Lower lobe of right lung (tissue), 2 donors: ENCODE results near the gene POPDC3. TPM values are rescaled to one million over a fixed set of nuclear protein-coding genes. Genes with fewer than 3 reads are reported as not detected.
"Not testable (repeated sequence)": the region's sequence is repeated elsewhere in the genome, so short reads cannot be mapped to it uniquely, and the experiment has no call there.

Experiments used
- ATAC-seq, 2 donors: fragments of 200-7000 bp; cut with Tn5 transposase; one replicate each; pipeline ENCODE4 v1.9.1; 2020 to 2022; ENCODE audit warnings: mild to moderate bottlenecking in 2 of 2, moderate library complexity in 2 of 2
- DNase-seq: peaks from one replicate; pipeline ENCODE4 v3.0.0-alpha.2; 2020
- H3K27ac ChIP-seq: fragments of 200-600 bp; one replicate; pipeline ENCODE4 v1.8.0; 2022
- H3K27me3 ChIP-seq: fragments of 200-600 bp; one replicate; pipeline ENCODE4 v1.8.0; 2022; ENCODE audit warnings: low read depth
- H3K36me3 ChIP-seq: fragments of 200-600 bp; one replicate; pipeline ENCODE4 v1.8.0; 2022; ENCODE audit warnings: mild to moderate bottlenecking
- H3K4me1 ChIP-seq: fragments of 200-600 bp; one replicate; pipeline ENCODE4 v1.8.0; 2022
- H3K4me3 ChIP-seq: fragments of 200-600 bp; one replicate; pipeline ENCODE4 v1.8.0; 2022; ENCODE audit warnings: mild to moderate bottlenecking
- H3K9me3 ChIP-seq: fragments of 200-600 bp; one replicate; pipeline ENCODE4 v1.8.0; 2022
- CTCF ChIP-seq: fragments of 200-600 bp; IDR thresholded peaks from one replicate; pipeline ENCODE4 v1.8.0; 2022; ENCODE audit warnings: antibody characterized with exemption, mild to moderate bottlenecking
- intact Hi-C: fragments of 100-400 bp; cut with DNase I; formaldehyde crosslinking; loops from one replicate; pipeline ENCODE4 v1.11.0; 2022
- total RNA-seq: library from RNA; stranded (reverse); fragmentation: NEBNext Ultra II Directional; extraction: Animal tissue kit (Norgen Biotek cat#: 25700); gene quantifications from one replicate; pipeline ENCODE4 v1.2.1, GENCODE V29; 2021
- donor health status: DM: no; HTN: yes; CAD: no; lungs with severe emphysema.

POPDC3 gene
- total RNA-seq, 1 donor from 2014 or later: 0.80 TPM

DNA sequence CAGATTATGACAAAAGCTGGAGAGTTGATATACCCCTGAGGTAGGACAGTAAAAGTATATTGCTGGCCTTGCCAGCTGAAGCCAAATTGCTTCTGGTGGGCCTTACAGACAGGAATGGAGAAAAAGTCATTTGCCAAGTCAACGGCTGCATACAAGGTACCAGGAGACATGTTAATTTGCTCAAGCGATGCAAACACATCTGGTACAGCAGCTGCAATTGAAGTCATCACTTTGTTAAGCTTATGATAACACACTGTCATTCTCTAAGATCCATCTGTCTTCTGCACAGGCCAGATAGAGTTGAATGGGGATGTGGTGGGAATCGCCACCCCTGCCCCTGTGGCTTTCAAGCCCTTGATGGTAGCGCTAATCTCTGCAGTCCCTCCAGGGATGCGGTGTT, 40.4 kb upstream of the POPDC3 start:
- DNase-seq: no peak
- Histone ChIP-seq H3K4me3 (no peak overlapping the region), H3K4me1 (no peaks in the 10 kb centered on the region), H3K9me3 (no peaks in the 10 kb centered on the region), H3K36me3 (no peaks in the 10 kb centered on the region), H3K27ac (no peak overlapping the region), H3K27me3 (no peaks in the 10 kb centered on the region)
- no peak for ATAC-seq
- no peak for TF ChIP-seq CTCF
- intact Hi-C loops: no loop called here

- intact Hi-C loops, ATAC-seq, DNase-seq: not testable (repeated sequence)
Measured at GRCh38 chr6:105219218-105219617, 39.4 kb upstream of the POPDC3 start.

DNA sequence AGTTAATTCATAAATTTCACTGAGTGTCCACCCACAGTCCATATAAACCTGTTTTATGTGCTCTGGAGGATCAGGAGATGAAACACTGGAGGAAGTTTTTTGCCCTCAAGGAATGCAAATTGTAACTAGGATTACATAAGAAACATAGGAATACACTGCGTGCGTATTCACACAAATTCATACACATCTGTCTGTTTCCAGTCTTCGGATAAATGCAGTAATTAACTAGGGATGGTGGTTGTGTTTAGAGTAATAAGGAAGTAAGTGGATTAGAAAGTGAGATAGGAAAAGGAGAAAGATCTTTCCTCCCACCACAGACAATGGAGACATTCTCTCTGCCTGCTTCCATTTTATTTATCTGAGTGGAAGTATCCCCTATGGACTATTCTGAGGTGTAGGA, 35.7 kb upstream of the POPDC3 start:
- Histone ChIP-seq H3K4me1 (no peaks in the 10 kb centered on the region), H3K27me3 (no peaks in the 10 kb centered on the region), H3K36me3 (no peaks in the 10 kb centered on the region), H3K27ac (no peak overlapping the region), H3K4me3 (no peak overlapping the region), H3K9me3 (no peaks in the 10 kb centered on the region)
- no peak for ATAC-seq
- intact Hi-C loops: no loop called here
- no peak for TF ChIP-seq CTCF
- DNase-seq: no peak

More at GRCh38 chr6:105219218-105219617, 39.4 kb upstream of the POPDC3 start:
- not testable (repeated sequence) for H3K4me1 ChIP-seq, H3K27me3 ChIP-seq, H3K4me3 ChIP-seq, H3K36me3 ChIP-seq, H3K9me3 ChIP-seq, H3K27ac ChIP-seq

- ATAC-seq: no peak
Measured at GRCh38 chr6:105214668-105215067, 34.9 kb upstream of the POPDC3 start.

GRCh38 chr6:105213272-105213671, 33.5 kb upstream of the POPDC3 start:
- no peak for TF ChIP-seq CTCF
- intact Hi-C loops: no loop called here
- H3K4me1 ChIP-seq: no peaks in the 10 kb centered on the region

More at GRCh38 chr6:105214668-105215067, 34.9 kb upstream of the POPDC3 start:
- Histone ChIP-seq H3K27ac (no peak overlapping the region), H3K4me1 (no peaks in the 10 kb centered on the region), H3K9me3 (no peaks in the 10 kb centered on the region), H3K27me3 (no peaks in the 10 kb centered on the region), H3K4me3 (no peak overlapping the region), H3K36me3 (no peaks in the 10 kb centered on the region)
- no peak for DNase-seq
- TF ChIP-seq CTCF: no peak
- intact Hi-C loops: no loop called here

DNA sequence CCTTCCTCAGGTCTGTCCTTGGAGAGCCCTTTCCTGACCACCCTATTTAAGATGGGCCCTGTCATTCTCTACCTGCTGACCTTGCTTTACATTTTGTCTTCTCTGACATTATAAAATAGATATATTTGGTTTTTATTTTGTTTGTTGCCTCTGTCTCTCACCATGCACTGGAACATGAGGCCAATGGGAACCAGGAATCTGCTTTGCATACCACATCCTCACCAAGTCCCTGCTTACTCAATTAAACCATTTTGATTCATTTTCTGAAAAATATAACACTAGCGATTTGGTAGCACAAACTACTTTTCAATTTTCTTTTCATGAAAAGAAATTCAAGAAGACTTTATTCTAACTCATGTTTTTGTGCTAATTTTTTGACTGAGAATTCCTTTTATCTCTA, 32.8 kb upstream of the POPDC3 start:
- no peak for DNase-seq
- no peaks in the 10 kb centered on the region for H3K36me3 ChIP-seq
- ATAC-seq: no peak
- H3K4me1 ChIP-seq: no peaks in the 10 kb centered on the region
- no peak overlapping the region for H3K27ac ChIP-seq
- H3K4me3 ChIP-seq: no peak overlapping the region
- H3K27me3 ChIP-seq: no peaks in the 10 kb centered on the region
- no peak for TF ChIP-seq CTCF
- H3K9me3 ChIP-seq: no peaks in the 10 kb centered on the region
- intact Hi-C loops: no loop called here

More at GRCh38 chr6:105213272-105213671, 33.5 kb upstream of the POPDC3 start:
- Histone ChIP-seq H3K9me3 (no peaks in the 10 kb centered on the region), H3K36me3 (no peaks in the 10 kb centered on the region), H3K27me3 (no peaks in the 10 kb centered on the region), H3K27ac (no peak overlapping the region), H3K4me3 (no peak overlapping the region)
- ATAC-seq (no peak), DNase-seq (no peak)
